HG03521 (cell line): ENCODE measurements around the gene SLC15A3.
"Not testable (repeated sequence)": the region's sequence is repeated elsewhere in the genome, so short reads cannot be mapped to it uniquely, and the experiment has no call there.

ENCODE experiments used
- ATAC-seq: cut with Tn5 transposase; IDR thresholded peaks from one replicate; pipeline ENCODE4 v1.9.1; 2021; ENCODE audit warnings: mild to moderate bottlenecking, moderate library complexity; ENCODE audit not compliant: unreplicated experiment

The SLC15A3 gene

GRCh38 chr11:60977224-60977623 lies 25.2 kb upstream of the SLC15A3 start:
- no peak for ATAC-seq

GRCh38 chr11:60974726-60975125 lies 22.8 kb upstream of the SLC15A3 start:
- no peak for ATAC-seq

- ATAC-seq = not testable (repeated sequence)
Measured at GRCh38 chr11:60974316-60974715, 22.3 kb upstream of the SLC15A3 start.

- no peak for ATAC-seq
Measured at GRCh38 chr11:60973699-60974098, 21.7 kb upstream of the SLC15A3 start.

- ATAC-seq = no peak
Measured at GRCh38 chr11:60972182-60973030, 20.4 kb upstream of the SLC15A3 start.

- ATAC-seq = no peak
Measured at GRCh38 chr11:60971520-60971919, 19.5 kb upstream of the SLC15A3 start, which contains the start of gene CD6. CD6 (plus strand) TSS chr11:60971680; CDS start chr11:60971866, 186 bp downstream.

- no peak for ATAC-seq
Measured at GRCh38 chr11:60970890-60971289, 18.9 kb upstream of the SLC15A3 start.

- ATAC-seq = no peak
Measured at GRCh38 chr11:60970369-60970774, 18.4 kb upstream of the SLC15A3 start.

- ATAC-seq = no peak
Measured at GRCh38 chr11:60968223-60968622, 16.2 kb upstream of the SLC15A3 start.

GRCh38 chr11:60966890-60967289 lies 14.9 kb upstream of the SLC15A3 start:
- ATAC-seq = no peak

GRCh38 chr11:60964801-60965200 lies 12.8 kb upstream of the SLC15A3 start:
- ATAC-seq = no peak

GRCh38 chr11:60960405-60960804 lies 8.4 kb upstream of the SLC15A3 start:
- no peak for ATAC-seq

- ATAC-seq = no peak
Measured at GRCh38 chr11:60959431-60959830, 7.5 kb upstream of the SLC15A3 start.

GRCh38 chr11:60957188-60957587 lies 5.2 kb upstream of the SLC15A3 start:
- no peak for ATAC-seq

- no peak for ATAC-seq
Measured at GRCh38 chr11:60955571-60955970, 3.6 kb upstream of the SLC15A3 start.

GRCh38 chr11:60954421-60954820 lies 2.4 kb upstream of the SLC15A3 start:
- ATAC-seq = no peak

- ATAC-seq = no peak
Measured at GRCh38 chr11:60953781-60954180, 1.8 kb upstream of the SLC15A3 start.

GRCh38 chr11:60952742-60953170 lies 780 bp upstream of the SLC15A3 start:
- no peak for ATAC-seq

- ATAC-seq = no peak
Measured at GRCh38 chr11:60951606-60951903, 421 bp downstream of the SLC15A3 start.

- no peak for ATAC-seq
Measured at GRCh38 chr11:60950933-60951605, 907 bp downstream of the SLC15A3 start.

GRCh38 chr11:60950024-60950423 lies 2.0 kb downstream of the SLC15A3 start:
- ATAC-seq = no peak

GRCh38 chr11:60948250-60948649 lies 3.7 kb downstream of the SLC15A3 start:
- no peak for ATAC-seq
